GM19395 (cell line): Measurements from ENCODE around the gene HLX.

Experiments used
- ATAC-seq: cut with Tn5 transposase; IDR thresholded peaks from one replicate; pipeline ENCODE4 v1.9.1; 2021; ENCODE audit warnings: mild to moderate bottlenecking, moderate library complexity; ENCODE audit not compliant: unreplicated experiment

The HLX gene

DNA sequence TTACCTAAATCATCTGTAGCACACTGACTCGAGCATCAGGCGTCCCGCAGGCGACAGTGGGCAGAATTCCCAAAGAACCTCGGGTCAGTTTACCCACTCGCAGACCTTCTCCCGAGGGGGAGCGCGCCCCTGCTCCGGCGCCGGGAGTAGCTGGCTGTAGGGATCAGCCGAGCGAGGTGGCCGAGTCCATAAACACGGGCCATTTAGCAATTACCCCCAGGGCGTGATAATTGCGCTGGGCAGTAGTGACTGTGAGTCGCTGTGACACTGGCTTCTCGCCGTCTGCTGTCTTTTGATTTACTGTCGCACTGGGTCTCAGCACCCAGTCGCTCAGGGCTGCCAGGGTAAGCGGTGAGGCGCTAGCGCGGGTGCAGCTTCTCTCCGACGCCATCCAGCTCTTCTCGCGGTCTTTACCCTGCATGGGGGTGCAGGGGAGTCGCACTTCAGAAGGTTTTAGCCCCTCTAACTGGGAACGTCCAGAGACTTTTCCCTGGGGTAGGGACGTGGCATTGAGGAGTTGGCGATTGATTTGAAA is 16.2 kb downstream of the HLX start:
- no peak for ATAC-seq

DNA sequence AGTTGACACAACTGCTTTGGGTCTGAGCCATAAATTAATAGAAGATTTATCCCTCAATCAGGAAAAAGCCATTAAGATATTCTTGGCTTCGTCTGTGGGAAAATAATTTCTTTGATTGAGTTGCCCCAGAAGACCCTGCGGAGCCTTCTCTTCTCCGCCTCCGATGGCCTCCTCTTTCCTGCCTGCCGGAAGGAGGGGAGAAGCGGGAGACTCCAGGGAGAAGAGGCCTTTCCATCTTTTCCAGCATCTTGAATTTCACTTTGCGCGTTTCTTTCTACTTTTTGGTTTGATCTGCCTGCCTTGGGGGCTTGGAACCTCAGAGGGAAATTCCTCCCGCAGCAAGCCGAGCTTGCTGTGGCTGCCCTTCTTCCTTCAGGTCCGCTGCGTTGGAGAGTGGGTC is 16.8 kb downstream of the HLX start:
- ATAC-seq = no peak

DNA sequence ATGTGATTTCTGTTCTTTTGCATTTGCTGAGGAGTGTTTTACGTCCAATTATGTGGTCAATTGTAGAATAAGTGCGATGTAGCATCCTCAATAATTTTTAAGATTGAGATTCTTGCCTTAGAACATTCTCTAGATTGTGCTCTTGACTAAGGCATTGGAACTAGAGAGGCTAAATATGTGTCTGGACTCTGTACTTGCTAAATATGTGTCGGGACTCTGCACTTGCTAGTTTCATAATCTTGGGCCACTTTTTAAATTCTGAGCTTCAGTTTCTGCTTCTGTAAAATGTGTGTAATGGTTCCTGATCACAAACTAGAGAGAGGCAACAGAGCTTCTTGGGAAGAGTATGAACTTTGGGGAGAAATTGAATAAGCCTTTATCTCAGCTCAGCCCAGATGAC is 21.6 kb downstream of the HLX start:
- ATAC-seq = no peak

DNA sequence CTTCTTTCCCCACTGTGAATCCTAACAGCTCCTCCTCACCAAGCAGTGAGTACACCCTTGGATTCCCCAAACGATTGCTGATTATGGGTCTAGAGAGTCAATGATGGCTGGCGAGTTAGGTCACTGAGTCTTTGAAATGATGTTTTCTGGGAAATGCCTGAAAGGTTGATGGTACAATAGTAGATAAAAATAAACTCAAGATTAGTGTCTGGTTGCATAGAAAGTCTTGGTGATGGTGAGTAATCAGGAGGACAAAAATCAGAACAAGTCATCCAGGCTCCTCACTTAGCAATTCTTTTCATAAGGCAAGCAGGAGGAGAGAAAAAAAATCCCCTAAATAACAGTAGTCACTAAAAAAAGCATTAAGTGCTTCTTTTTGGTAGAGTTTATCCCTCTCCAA is 22.6 kb downstream of the HLX start:
- ATAC-seq = no peak

DNA sequence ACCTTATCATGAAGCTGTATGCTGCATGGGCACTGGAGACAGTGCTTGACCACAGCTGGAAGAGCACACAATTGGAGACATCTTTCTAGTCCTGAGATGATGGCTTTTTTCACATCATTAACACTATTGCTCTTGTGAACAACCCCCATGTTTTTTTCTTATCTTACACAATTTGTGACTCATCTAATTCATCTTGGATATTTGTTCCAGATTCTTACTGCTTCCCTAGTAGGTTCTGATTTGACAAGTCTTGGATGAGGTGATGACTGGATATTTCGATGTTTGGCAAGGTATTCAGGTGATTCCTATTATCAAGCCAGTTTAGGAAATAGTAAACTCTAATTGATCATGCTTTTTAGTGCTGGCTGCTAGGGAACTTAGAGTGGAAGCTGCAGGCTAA is 23.7 kb downstream of the HLX start:
- no peak for ATAC-seq

DNA sequence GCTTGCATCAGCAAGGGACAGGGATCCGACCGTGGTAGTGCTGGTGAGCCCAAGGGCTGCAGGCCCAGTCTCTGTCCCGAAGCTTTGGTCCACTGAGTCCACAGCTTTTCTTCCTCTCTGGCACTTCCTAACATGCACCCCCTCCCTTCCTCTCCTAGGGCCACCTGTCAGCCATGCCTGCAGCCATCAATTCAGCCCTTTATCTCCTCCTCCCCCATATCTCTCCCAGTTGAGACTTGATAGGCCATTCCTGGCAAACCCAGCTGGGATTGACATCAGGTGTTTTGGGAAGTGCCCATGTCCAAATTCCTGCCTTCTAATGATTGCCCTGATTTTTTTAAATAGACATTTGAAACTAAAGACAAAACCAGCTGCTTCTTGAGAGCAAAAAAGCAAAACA is 25.6 kb downstream of the HLX start:
- ATAC-seq = no peak

DNA sequence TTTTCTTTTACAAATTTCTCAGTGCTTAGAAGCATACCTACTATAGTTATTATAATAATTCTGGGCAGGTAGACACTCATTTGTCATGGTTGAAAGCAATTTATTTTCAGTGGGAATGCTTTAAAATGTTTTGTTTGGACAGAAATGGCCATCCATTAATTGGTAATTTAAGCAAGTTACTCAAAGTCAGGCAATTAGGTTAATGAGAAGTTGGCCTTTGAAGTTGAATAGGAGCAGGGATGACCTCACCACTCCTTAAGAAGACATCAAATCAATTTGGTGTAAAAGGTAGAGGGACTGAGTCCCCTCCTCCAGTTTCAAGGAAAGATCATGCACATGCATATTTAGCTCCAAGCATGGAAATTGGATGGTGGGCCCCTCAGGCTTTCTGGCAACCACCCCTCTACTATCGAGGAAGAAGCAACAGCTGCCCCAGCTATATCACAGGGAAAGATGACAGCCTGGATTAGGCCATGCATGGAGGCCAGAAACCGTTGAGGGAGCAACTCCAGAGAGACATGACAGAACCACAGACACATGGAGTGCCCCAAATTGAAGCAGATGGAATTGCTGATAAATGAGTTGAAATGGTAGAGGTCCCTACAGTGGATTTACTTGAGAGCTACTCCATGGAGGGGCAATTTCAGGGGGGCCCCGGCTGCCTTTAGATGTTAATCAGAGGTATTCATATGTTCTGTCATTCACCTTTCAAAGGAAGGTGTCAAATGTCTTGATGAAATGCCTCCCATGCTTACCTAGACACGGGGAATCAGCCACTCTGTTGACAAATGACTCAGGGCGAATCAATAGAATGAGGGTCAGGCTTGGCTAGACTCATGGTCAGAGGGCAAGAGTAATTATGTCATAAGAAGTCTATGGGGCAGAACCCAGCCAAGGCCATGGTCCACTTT is 26.7 kb downstream of the HLX start:
- ATAC-seq = no peak

DNA sequence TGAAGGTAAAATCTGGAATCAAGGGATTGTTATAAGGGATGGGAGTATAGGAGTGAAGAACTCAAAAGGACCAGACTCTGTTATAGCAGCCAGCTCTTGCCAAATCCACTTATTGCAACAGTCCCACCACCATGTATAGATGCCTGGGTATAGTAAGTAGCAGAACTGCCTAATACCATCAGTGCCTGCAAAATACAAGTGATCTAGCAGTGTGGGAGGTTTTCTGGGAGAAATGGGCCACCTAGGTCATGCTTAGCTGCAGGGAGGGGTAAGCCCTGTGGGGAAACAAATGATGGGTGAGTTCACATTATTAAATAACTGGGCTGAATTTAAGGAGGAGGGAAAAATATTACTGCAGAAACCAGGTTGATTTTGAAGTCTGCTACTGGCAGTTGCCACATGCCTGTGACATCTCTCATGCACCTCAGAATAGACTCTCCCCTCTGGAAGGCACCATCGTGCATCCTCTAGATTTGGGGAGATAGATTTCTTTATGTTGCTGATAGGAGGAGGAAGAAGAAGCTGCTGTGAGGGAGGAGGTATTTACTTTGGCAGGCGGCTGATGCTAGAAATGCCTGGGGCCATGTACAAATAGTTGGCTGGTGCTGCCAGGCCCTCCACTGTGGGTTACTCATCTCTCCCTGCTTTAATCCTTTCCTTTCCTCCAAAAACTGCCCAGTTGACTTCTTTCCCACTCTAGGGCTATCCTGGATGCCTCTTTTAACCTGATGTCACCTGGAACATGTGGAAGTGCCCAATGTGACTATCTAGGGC is 27.5 kb downstream of the HLX start:
- no peak for ATAC-seq

DNA sequence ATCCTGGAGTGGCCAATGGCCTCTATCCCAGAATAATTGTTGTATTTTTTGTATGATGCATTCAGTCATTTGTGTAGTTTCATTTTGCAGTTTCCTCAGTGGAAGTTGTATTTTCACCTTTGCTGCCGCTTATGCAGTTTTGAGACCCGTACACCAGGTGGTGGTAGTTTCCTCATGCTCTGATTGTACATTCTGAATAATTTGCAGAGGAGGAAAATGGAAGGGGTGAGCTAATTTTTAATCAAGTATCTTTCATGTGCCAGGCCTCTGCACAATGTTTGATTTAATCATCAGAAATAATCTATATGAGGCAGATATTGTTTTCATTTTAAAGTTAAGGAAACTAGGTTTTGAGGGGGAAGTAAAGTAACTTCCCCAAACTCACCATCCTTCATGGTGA is 29.5 kb downstream of the HLX start:
- peak; percentile 70 for ATAC-seq

DNA sequence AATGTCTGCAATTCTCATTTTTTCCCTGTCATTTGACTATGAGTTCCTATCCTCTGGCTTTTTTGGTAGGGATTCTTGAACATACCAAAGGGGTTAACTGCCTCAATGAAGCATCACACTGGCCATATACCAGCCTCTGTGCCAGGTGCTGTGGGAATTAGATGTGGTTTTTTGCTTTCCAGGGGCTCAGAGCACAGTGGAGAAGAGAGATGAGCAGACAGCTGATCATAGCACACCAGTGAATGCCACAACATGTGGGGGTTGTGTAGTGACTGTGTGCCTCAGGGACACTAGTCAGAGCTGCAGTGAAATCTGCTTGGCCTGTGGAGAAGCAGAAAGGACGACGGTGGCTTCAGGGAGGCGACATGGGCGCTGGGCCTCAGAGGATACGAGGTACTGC is 30.8 kb downstream of the HLX start:
- no peak for ATAC-seq

DNA sequence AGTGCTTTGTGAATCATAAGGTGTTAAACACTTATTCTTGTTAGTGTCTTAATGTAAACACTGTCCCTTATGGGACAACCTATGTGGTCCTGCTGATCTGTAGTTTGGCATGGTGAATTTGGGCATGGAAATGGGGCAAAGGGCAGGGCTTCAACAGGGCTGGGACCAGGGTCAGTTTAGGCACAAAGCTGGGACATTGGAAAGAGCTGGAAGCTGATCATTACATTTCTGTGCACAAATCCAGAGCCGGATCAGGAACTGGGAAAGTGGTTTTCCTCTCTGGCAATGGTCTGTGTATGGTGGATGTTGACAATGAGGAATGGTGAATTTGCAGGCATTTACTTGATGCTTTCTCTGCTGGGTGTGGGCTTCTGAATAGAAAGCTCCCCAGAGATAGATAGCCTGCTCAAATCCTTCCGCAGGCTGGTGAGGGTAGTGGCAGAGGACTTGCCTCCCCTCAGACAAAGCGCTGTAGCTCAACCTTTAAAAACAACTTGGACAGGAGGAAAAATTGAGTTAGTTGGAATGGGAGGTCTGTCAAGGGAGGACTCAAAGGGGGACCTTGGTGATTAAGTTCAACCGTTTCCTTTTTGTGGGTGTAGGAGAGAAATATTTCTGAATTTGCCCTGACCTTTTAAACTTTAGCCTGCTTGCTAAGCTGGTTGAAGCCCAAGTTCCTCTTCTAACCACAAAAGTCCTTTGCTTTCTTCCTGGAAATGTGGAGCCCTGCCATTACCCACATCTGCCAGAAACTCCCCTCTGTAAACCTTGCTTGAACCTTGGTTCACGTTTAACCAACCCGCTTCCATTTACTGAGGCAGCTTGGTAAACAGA is 35.3 kb downstream of the HLX start:
- ATAC-seq = no peak

DNA sequence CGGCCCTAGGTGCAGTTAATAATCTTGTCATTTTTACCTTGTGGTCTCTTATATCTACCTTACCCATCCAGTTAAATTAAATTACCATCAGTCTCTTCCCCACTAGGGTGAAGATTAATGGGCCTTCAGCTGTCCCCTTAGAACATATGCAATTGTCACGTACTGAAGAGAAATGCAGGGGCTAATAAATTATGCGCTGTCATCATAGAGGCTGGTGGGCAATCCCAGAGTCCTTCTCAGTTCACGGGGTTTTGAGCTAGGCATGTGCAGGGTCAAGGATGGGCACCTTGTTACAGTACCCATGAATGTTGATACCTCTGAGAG is 35.8 kb downstream of the HLX start:
- no peak for ATAC-seq

DNA sequence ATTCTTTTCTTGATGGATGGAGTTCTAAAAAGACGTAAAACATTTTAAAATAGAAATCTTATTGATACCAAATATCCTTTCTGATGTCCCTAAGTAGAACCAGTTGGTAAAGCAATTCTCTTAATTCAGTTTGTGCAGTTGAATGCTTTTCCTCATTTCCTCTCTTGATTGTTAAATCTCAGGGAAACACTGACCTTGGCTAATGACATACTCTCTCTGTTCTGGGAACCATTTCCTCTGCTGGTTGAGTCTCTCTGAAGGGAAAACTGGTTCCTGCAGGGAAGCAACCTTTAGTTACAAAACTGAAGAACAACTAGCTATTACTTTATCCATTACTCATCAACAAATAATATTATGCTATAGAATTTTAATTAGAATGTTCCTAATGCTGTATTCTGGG is 36.7 kb downstream of the HLX start:
- ATAC-seq = no peak

DNA sequence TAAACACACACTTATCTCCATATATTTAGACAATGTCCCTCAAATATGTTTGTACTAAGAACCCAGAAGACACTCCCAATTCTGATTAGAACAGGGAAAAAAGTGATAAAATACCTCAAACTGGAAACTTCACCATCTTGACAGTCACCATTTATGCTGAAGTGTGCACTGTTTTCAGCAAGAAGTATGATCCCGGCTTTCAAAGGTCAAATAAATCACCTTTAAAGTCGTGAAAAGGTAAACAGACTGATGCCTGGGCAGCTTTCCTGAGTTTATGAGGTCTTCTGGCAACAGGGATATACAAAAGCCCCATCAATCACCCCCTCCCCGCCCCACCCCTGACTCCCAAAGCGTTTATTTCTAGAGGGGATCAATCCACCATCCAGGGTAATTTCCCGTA is 37.9 kb downstream of the HLX start:
- no peak for ATAC-seq

DNA sequence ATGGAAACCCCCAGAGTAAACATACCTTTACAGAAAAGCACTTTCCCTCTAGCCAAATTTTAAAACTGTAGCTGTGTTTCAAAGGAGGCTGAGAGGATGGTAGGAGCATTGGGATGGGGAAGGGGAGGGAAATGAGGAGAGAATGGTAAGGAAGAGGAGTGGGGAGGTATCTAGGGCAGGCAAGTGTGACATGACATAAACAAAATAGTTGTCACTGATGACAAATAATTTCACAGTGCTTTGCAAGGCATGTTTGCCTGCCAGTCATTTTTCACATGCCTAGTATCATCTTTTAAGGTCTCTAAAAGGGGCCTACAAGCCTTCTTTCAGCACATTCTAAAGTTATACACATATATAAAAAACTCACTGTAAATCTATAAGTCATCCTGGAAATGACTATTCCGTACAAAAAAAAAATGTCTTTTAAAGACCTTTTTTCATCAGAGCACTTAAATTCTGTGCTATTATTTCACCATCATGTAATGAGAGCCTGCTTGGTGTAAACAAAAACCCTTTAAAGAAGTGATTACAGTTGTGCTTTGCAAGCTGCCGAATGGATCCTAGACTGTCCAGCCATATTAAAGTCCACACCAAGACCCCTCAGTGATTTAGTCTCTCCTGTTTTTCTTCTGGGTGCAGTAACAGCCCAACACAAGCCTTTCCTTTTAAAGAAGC is 38.4 kb downstream of the HLX start:
- no peak for ATAC-seq

DNA sequence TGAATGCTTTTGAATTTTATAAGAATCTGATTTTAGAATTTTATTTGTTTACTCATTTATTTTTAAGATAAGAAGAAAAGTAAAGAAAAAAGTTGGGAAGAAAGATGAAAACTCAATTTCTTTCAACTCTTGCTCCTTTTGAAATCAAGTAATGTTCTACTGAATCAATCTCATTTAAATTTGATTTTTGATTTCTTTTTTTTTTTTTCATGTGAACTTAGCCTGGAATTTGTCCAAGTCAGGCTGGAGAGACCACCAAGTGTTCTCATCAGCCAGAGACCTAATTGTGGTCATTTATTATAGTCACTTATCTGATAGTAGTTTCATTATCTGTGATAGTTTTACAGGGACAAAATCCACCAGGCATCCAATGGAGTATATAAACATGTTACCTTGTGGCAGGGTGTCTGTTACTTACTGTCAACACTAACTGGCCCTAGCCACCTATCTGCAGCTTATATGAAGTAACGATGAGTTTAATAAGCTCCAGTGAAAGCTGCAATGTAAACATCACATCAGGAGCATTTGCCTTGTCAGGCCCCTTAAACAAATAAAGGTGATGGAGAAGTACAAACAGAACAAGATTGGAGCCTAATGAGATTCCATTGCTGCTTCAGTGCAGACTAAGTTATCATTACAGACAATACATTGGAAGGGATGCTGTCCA is 39.2 kb downstream of the HLX start:
- no peak for ATAC-seq

DNA sequence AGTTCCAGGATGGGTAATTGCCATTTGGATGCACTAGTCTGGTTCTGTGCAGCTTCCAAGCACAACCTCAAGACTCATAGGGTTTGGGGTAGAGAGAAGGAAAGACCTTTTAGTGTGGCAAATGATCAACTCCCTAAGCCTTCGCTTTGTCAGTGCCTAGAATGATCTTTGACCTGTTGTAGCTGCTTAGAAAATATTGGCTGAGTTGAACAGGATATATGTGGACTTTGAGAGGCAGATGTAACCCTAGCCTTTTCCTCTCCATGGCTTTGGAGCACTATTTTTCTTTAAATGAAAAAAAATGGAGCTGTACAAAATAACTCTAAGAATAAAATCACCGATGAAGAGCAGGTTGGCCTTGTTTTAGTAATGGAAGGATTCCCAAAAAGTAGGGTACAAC is 41.7 kb downstream of the HLX start:
- no peak for ATAC-seq

DNA sequence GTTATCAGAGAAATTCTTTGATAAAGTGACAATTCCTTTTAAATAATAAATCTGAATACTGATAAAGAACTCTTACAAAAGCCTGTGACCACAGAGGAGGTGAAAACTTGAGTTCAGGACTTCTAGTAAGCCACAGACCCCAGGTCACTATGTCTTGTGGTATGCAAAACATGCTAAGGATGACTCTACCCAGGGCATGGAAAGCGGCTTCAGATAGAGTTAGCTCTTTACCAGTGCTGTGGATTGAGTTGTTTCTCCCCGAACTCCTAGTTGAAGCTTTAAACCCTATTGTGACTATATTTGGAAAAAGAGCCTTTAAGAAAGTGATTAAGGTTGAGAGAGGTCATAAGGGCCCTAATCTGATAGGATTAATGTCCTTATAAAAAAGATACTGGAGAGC is 42.3 kb downstream of the HLX start:
- no peak for ATAC-seq

DNA sequence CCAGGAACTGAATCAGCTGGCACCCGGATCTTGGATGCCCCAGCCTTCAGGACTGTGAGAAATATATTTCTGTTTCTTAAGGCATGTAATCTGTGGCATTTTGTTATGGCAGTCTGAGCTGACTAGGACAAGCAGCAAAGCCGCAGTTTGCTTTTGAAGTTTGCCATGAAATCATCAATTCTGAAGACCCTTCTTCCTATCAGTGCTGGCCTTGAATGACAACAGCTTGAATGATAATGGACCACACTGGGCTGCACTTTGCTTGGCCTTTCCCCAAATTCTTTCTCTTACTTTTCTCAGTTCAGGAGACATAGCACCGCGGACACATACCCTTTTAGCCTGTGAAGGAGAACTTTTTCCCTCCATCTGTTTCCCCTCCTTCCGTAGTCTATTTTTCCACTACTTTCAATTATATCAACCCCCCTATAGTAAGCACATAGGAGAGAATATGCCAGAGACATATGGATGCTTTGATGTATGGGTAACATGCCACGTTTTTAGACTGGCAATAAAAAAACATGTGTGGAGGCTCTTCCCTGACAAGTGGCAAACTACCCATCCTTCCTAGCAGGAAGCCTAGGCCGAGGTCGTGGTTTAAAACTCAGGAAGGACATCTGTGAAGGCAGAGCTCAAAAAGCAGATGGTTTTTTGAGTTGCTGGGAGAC is 42.9 kb downstream of the HLX start:
- no peak for ATAC-seq

DNA sequence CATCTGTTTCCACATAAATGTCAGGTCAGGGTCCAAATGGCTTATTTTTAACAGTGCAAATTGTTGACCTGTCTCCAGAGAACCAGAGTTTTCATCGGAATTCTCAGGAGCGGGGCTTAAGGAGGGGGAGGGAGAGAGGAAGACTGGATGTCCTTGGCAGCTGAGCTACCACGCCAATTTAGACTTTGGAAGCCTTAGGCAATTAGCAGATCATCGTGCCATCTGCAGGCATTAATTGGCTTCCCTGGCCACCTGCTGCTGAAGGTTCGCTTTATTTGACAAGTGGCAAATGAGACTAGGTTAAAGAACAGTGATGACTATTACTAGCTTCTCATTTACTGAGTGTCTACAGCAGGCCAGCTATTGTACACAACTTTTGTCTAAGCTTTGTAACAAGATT is 43.7 kb downstream of the HLX start:
- no peak for ATAC-seq
